Hematopoietic multipotent progenitor cell treated with erythropoietin and hydrocortisone succinate and interleukin-3 and kit ligand, for 17 days (in vitro differentiated cells): Measurements from ENCODE around the gene C8G.

Source experiments
- DNase-seq: peaks from one replicate; pipeline ENCODE4 v3.0.0-alpha.2; 2015; ENCODE audit warnings: low spot score

C8G gene

GRCh38 chr9:136920734-136921231 is 24.3 kb upstream of the C8G start:
- DNase-seq = no peak

DNA sequence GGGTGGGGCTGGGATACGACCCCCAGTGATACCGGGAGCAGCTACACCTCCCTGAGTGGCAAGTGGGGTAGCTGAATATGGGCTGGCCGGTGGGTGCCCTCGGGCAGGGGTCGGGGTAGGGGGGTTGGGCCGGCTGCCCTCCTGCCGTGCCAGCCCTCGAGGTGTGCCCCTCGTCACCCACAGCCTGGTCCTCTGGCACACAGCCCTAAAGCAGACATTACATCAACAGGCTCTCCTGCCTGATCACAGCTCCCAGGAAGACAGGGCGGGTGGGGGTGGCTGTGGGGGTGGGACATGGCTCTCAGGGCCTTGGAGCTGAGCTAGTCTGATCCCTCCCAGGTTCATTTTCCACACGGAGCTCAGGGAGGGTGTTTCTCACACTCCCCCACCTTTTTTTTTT is 23.7 kb upstream of the C8G start:
- no peak for DNase-seq

GRCh38 chr9:136921718-136922117 is 23.3 kb upstream of the C8G start:
- no peak for DNase-seq

GRCh38 chr9:136922540-136922939 is 22.5 kb upstream of the C8G start:
- DNase-seq = no peak

GRCh38 chr9:136923881-136924280 is 21.2 kb upstream of the C8G start:
- no peak for DNase-seq

GRCh38 chr9:136925414-136926153 is 19.5 kb upstream of the C8G start:
- no peak for DNase-seq

GRCh38 chr9:136926154-136926704 is 18.8 kb upstream of the C8G start:
- no peak for DNase-seq

DNA sequence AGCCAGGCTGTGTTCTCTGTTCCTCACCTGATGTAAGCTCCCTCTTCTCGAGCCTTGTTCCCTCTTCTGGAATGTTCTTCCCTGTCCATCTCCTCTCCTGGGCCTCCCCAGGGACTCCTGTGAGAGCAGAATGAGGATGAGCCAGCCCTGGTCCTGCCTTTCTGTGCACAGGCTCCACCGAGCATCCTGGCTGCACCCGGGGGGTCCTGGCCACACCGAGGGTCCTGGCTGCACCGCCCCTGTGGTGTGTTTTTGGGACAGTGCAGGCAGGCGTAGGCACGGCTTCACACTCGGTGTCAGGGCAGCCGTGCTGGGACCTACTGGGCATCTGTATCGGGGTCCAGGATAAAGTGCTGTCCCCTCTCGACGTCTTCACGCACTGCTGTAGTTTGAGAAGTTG is 18.3 kb upstream of the C8G start:
- no peak for DNase-seq

DNA sequence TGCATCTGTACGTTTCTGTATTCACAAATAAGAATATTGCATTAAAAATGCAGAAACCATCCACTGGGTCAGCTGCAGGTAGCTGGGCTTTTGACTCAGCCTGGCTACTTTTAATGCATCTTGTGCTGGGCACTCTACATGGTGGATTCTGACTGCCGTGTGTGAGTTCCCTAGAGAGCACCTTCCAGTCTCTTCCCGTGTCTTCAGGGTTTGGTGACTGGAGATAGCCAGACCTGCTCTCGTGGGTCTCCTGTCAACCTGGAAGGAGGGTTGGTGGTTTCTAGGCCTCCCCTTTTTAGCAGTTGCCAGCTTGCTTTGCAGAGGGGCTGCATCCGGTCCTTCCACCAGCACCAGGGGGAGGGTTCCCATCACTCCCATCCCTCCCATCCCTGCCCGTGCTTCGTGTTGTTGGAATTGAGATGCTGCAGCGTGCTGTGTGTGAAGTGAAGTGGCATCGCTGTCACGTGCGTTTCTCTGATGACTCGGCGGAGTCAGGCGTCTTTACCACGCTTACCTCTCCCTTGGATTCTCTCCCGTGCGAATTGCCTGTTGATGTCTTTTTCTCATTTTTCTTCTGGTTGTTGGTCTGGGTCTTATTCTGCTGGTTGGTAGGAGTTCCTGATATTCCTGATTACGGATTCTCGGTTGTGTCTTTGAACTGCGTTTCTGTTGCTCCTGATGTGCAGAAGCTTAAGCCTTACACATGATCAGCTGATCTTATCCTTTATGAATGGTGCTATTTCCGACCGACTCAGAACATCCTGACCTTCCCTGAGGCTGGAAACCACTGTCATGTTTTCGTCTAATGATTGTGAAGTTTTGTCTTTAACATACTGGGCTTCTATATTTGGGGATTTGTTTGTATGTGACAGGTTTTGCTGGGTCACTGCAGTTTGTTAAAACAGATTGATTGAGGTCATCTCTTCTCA is 17.4 kb upstream of the C8G start:
- no peak for DNase-seq

DNA sequence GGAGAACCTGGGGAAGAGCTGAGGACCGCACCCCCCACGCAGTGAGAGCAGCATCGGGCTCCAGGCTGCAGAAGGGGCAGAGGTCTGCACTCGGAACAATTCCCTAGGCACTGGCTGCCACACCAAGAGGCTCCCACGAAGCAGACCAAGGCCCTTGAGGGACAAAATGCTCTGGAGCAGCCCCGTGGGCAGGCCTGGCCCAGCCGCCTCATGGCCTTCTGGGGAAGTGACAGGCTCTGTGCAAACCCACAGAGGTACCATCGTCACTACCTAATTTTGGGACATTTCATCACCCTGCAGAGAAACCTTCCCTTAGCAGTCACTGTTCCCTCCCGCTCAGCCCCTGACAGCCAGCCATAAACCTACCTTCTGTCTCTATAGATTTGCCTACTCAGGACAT is 16.5 kb upstream of the C8G start:
- DNase-seq = no peak

DNA sequence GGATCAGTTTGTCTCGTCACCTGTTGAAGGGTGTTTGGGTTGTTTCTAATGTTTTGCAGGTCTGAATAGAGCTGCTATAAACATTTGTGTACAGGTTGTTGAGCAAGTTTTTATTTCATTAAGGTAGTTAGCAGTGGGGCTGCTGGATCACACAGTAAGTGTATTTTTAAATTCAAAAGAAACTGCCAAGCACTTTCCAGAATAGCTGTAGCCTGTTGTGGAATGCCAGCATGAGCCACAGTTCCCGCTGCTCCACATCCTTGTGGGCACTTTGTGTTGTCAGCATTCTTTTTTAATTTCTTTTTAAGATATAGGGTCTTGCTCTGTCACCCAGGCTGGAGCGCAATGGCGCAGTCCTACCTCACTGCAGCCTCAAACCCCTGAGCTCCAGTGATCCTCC is 15.0 kb upstream of the C8G start:
- no peak for DNase-seq

- DNase-seq = no peak
Measured at GRCh38 chr9:136931611-136932130, 13.4 kb upstream of the C8G start.

DNA sequence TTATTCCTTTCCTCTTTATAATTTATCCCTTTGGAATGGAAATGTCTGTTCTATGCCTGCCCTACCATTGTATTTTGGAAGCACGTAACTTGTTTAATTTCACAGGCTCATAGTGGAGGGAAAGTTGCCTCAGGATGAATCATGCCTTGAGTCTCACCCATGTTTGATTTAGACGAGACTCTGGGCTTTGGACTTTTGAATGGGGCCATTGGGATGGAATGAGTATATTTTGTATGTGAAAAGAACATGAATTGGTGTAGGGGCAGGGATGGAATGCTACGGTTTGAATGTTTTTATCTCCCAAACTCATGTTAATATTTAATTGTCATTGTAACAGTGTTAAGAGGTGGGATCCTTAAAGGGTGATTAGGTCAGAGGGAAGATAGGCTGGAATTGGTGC is 10.8 kb upstream of the C8G start:
- no peak for DNase-seq

- no peak for DNase-seq
Measured at GRCh38 chr9:136935651-136936050, 9.4 kb upstream of the C8G start.

DNA sequence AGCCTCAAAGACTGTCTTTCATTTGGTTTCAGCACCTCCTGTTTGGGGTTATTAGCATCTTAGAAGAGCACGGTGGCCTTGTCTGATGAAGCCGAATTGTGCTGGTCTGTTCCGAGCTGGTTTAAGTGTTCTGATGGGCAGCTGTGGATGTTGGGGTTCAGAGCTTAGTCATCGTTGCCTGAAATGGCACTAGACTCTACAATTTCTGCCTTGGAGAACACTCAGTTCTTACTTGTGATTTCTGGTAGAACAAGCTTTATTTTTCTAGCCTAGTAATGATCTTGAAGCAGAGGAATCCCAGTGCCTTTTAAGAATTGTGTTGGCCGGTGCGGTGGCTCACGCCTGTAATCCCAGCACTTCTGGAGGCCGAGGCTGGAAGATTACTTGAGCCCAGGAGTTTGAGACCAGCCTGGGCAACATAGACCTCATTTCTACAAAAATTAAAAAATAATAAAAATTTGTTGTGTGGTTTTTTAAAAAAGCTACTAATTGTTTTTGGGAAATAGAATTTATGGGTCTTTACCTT is 8.3 kb upstream of the C8G start:
- DNase-seq = no peak

DNA sequence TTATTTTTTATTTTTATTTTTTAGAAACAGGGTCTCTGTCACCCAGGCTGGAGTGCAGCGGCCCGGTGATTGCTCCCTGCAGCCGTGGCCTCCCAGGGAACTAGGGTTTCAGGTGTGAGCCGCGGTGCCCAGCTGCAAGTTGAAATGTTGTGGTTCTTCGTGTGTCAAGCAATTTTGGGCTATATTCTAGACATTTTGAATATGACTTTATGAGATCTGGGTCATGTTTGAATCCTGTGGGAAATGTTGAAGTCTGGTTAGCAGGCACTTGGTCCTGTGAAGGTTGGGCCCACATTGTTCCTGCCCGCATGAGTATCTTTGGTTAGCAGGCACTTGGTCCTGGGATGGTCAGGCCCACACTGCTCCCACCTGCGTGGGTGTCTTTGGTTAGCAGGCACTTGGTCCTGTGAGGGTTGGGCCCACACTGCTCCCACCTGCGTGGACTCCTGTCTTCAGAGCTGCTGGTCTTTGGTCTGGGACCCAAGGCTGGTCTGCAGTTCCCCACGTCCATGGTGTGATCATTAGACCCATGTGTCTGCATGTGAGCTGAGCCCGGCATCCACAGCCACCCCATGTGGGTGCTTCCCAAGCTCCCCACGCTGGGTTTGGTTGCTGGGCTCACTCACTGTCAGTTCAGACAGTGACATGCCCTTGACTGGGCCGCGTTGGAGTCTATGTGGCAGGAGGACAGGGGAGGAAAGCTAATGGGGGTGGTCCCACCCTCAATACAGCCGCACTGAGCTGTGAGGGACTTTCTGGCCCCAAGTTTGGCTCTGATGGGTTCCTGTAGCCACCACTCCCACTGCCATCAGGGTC is 7.6 kb upstream of the C8G start:
- DNase-seq = no peak

DNA sequence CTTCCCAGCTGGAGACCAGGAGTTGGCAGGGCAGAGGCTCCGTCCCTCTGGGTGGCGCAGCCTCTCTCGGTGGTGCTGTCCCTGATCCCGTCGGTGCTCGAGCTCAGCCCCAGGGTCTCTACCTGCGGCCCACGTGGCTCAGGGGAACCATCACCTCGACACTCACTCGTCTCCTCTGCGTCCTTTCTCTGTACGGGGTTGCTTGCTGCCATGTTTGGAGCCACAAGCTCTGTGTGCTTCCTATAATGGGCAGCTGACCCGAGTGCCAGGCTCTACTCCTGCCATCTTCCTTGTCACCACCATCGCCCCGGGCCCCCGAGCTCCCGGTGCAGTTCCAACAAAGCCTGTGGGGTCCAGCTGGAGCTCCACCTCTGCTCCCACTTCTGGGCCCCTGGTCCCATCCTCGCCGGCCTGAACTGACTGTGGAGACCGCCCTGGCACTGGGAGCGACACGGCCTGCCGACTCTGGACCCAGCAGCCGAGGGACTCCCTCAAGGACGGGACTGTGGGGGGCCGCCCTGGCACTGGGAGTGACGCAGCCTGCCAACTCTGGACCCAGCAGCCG is 5.5 kb upstream of the C8G start:
- DNase-seq = no peak

DNA sequence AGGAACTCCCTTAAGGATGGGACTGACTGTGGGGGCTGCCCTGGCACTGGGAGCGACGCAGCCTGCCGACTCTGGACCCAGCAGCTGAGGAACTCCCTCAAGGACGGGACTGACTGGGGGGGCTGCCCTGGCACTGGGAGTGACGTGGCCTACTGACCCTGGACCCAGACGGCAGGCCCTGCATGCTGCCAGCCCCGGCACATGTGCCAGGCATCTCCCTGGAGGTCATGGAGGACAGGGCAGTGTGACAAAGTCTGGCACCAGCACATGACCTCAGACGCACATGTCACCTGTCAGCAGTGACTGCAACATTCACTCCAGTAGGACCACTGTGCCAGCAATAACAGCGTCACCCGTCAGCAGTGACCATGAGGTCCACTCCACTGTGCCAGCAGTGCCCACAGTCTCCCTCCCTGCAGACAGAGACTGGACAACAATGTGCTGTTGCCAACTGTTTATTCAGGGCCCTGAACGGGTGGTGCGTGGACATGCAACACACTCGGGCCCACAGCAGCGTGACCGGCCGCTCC is 5.0 kb upstream of the C8G start:
- DNase-seq = no peak

GRCh38 chr9:136940526-136941230 is 4.4 kb upstream of the C8G start:
- DNase-seq = no peak
